C4-2B (cell line): ENCODE data around the gene CNTFR.

Experiments used
- H3K27ac ChIP-seq: fragments of 450-650 bp; 2 replicates; pipeline ENCODE4 v1.5.1; 2017
- CTCF ChIP-seq: fragments of 450-650 bp; conservative IDR thresholded peaks from 2 replicates; pipeline ENCODE4 v1.5.1; 2017; ENCODE audit warnings: mild to moderate bottlenecking
- ZFX ChIP-seq: fragments of 450-650 bp; IDR thresholded peaks from 2 replicates; pipeline ENCODE4 v1.6.1; 2017

CNTFR gene

GRCh38 chr9:34506623-34507022 is 82.9 kb downstream of the CNTFR start:
- TF ChIP-seq ZFX = no peak
- TF ChIP-seq CTCF = no peak

GRCh38 chr9:34505370-34506120 is 84.0 kb downstream of the CNTFR start:
- no peak overlapping the region for H3K27ac ChIP-seq
- TF ChIP-seq ZFX (no peak), CTCF (no peak)

More at GRCh38 chr9:34506623-34507022, 82.9 kb downstream of the CNTFR start:
- no peak overlapping the region for H3K27ac ChIP-seq

GRCh38 chr9:34503406-34503805 is 86.1 kb downstream of the CNTFR start:
- TF ChIP-seq ZFX (no peak), CTCF (no peak)
- peak overlapping the region; percentile 40 for H3K27ac ChIP-seq

- H3K27ac ChIP-seq = peak overlapping the region; percentile 40
- TF ChIP-seq CTCF (no peak), ZFX (no peak)
Observed at GRCh38 chr9:34502891-34503290, 86.6 kb downstream of the CNTFR start.

- H3K27ac ChIP-seq = peak overlapping the region; percentile 40
- no peak for TF ChIP-seq ZFX
- TF ChIP-seq CTCF = no peak
Observed at GRCh38 chr9:34502471-34502870, 87.1 kb downstream of the CNTFR start.

GRCh38 chr9:34501889-34502425 is 87.6 kb downstream of the CNTFR start:
- H3K27ac ChIP-seq = peak overlapping the region; percentile 40
- TF ChIP-seq CTCF = no peak
- no peak for TF ChIP-seq ZFX
